PFSK-1 (cell line): ENCODE measurements around the gene KCNJ5.

Experiments used
- FOXP2 ChIP-seq: optimal IDR thresholded peaks from 2 replicates; pipeline ENCODE3; 2011; ENCODE audit warnings: borderline replicate concordance, control low read depth, inconsistent platforms; ENCODE audit not compliant: insufficient read depth; ENCODE audit errors: extremely low read length, extremely low read depth
- POLR2AphosphoS5 ChIP-seq: IDR thresholded peaks from 2 replicates; pipeline ENCODE4 v1.6.1; 2012; ENCODE audit warnings: low read depth, mild to moderate bottlenecking, control low read depth, low read length, moderate library complexity
- REST ChIP-seq, 2 experiments: IDR thresholded peaks; 2 replicates each; pipeline versions ENCODE4 v1.6.1 to v1.8.0; 2011 to 2012; ENCODE audit warnings: low read depth in 2 of 2, low read length in 2 of 2, control low read depth in 1 of 2, inconsistent platforms in 1 of 2, mild to moderate bottlenecking in 1 of 2, moderate library complexity in 1 of 2; ENCODE audit not compliant: insufficient read depth in 1 of 2
- SIN3A ChIP-seq: IDR thresholded peaks from 2 replicates; pipeline ENCODE4 v1.6.1; 2012; ENCODE audit warnings: mild to moderate bottlenecking, low read length, moderate library complexity, borderline replicate concordance; ENCODE audit not compliant: insufficient read depth
- TAF1 ChIP-seq: IDR thresholded peaks from 2 replicates; pipeline ENCODE4 v1.6.1; 2012; ENCODE audit warnings: low read length, control low read depth, borderline replicate concordance; ENCODE audit not compliant: insufficient read depth

Gene KCNJ5

GRCh38 chr11:128920666-128921065 lies 29.5 kb downstream of the KCNJ5 start:
- TF ChIP-seq TAF1 (no peak), SIN3A (no peak), POLR2AphosphoS5 (no peak), FOXP2 (no peak), REST (IDR thresholded peaks at IDR 0.05; ENCODE audit: insufficient read depth in 1 of 2, low read depth in 2 of 2, low read length in 2 of 2) (no peak)

DNA sequence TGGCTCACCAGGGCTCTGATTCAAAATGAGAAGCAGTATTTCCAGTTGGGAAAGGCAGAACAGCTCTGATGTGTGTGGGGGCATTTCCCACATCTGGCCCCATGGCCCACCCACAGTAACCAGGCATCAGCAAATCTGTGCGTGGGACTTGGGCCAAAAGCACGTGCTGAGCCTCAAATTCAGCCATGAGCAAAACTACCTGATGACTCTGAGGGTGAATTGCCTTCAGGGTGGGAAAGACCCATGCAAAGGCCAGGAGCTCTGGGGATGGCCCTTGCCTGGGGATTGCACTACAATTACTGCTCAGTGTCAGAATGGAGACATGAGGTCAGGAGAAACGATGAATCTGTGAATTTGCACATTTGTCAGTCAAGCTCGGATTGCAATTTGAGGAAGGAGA lies 30.6 kb downstream of the KCNJ5 start:
- no peak for TF ChIP-seq POLR2AphosphoS5
- no peak for TF ChIP-seq REST (IDR thresholded peaks at IDR 0.05; ENCODE audit: insufficient read depth in 1 of 2, low read depth in 2 of 2, low read length in 2 of 2)
- TF ChIP-seq SIN3A, result no peak
- TF ChIP-seq TAF1, result no peak
- TF ChIP-seq FOXP2, result no peak

GRCh38 chr11:128924104-128924503 lies 32.9 kb downstream of the KCNJ5 start:
- TF ChIP-seq REST (IDR thresholded peaks at IDR 0.05; ENCODE audit: insufficient read depth in 1 of 2, low read depth in 2 of 2, low read length in 2 of 2) (no peak), SIN3A (no peak), TAF1 (no peak), FOXP2 (no peak), POLR2AphosphoS5 (no peak)

GRCh38 chr11:128924510-128925249 lies 33.5 kb downstream of the KCNJ5 start:
- TF ChIP-seq REST (IDR thresholded peaks at IDR 0.05; ENCODE audit: insufficient read depth in 1 of 2, low read depth in 2 of 2, low read length in 2 of 2), result no peak
- no peak for TF ChIP-seq FOXP2
- no peak for TF ChIP-seq POLR2AphosphoS5
- TF ChIP-seq SIN3A, result no peak
- no peak for TF ChIP-seq TAF1

DNA sequence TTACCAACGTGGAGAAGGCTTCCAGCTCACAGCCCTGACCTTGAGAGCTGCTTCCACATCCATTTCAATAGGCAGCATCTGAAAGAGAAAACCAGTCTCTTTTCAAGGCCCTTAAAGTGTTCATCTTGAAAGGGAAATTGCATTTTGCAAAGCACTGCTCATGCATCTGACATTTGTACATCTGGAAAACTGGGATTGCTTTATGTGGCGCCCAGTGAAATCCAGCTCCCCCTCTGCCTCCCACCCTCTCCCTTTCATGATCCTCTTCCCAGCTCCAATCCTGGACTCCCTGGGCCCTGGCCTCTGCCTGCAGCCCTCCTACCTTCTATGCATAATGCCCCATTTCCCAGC lies 34.1 kb downstream of the KCNJ5 start:
- TF ChIP-seq POLR2AphosphoS5, result no peak
- no peak for TF ChIP-seq TAF1
- TF ChIP-seq FOXP2, result no peak
- no peak for TF ChIP-seq SIN3A
- TF ChIP-seq REST (IDR thresholded peaks at IDR 0.05; ENCODE audit: insufficient read depth in 1 of 2, low read depth in 2 of 2, low read length in 2 of 2), result no peak
